ENCODE measurements around the gene SFXN3.
A peak's percentile ranks its signal among the peaks of the same experiment; 100 is the strongest.

SFXN3 gene

GRCh38 chr10:101065481-101066145 is 34.6 kb downstream of the SFXN3 start:
- DNase-seq (ENCODE audit: low read depth): no peak
- TF ChIP-seq, protein P1, sequence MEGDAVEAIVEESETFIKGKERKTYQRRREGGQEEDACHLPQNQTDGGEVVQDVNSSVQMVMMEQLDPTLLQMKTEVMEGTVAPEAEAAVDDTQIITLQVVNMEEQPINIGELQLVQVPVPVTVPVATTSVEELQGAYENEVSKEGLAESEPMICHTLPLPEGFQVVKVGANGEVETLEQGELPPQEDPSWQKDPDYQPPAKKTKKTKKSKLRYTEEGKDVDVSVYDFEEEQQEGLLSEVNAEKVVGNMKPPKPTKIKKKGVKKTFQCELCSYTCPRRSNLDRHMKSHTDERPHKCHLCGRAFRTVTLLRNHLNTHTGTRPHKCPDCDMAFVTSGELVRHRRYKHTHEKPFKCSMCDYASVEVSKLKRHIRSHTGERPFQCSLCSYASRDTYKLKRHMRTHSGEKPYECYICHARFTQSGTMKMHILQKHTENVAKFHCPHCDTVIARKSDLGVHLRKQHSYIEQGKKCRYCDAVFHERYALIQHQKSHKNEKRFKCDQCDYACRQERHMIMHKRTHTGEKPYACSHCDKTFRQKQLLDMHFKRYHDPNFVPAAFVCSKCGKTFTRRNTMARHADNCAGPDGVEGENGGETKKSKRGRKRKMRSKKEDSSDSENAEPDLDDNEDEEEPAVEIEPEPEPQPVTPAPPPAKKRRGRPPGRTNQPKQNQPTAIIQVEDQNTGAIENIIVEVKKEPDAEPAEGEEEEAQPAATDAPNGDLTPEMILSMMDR (conservative IDR thresholded peaks at IDR 0.05; ENCODE audit: low read depth, low read length): no peak
- peak overlapping the region; percentile 62 for H3K4me3 ChIP-seq (ENCODE audit: low read length)

GRCh38 chr10:101066146-101066895 is 35.3 kb downstream of the SFXN3 start:
- DNase-seq (ENCODE audit: low read depth): no peak
- TF ChIP-seq, protein P1 (conservative IDR thresholded peaks at IDR 0.05; ENCODE audit: low read depth, low read length): peak; percentile 70
- peak overlapping the region; percentile 62 for H3K4me3 ChIP-seq (ENCODE audit: low read length)

- TF ChIP-seq, protein P1 (conservative IDR thresholded peaks at IDR 0.05; ENCODE audit: low read depth, low read length): no peak
- no peak for DNase-seq (ENCODE audit: low read depth)
- peak overlapping the region; percentile 62 for H3K4me3 ChIP-seq (ENCODE audit: low read length)
Measured at GRCh38 chr10:101066896-101067355, 35.9 kb downstream of the SFXN3 start.

- no peak for DNase-seq (ENCODE audit: low read depth)
- peak overlapping the region; percentile 62 for H3K4me3 ChIP-seq (ENCODE audit: low read length)
- TF ChIP-seq, protein P1 (conservative IDR thresholded peaks at IDR 0.05; ENCODE audit: low read depth, low read length): peak; percentile 87
Measured at GRCh38 chr10:101067356-101068083, 36.5 kb downstream of the SFXN3 start.

DNA sequence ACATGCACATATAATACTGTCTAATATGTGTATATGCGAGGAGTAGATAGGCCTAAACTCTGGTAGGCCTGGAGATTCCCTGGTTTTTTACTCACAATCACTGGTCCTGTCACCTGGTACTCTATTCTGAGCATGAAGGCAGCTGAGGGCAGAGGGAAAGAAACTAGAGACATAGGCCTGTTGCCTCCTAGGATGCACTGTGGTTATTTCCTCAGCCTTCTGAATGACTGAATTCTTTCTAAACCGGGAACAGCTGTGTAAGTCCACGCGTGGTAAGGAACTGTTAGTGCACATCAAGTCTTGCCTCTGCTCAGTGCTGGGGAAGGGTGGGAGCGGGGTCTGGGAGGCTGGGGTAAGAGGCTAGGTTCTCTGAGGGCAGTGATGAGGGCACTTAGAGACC is 38.4 kb downstream of the SFXN3 start:
- TF ChIP-seq, protein P1 (conservative IDR thresholded peaks at IDR 0.05; ENCODE audit: low read depth, low read length): no peak
- DNase-seq (ENCODE audit: low read depth): no peak
- no peak overlapping the region for H3K4me3 ChIP-seq (ENCODE audit: low read length)

GRCh38 chr10:101070098-101070497 is 39.1 kb downstream of the SFXN3 start:
- TF ChIP-seq, protein P1 (conservative IDR thresholded peaks at IDR 0.05; ENCODE audit: low read depth, low read length): no peak
- DNase-seq (ENCODE audit: low read depth): no peak
- H3K4me3 ChIP-seq (ENCODE audit: low read length): no peak overlapping the region

All from retinal pigment epithelial cell (primary cell).